HG03469 (cell line): ENCODE data around the gene ANO7.

ENCODE experiments used
- ATAC-seq: cut with Tn5 transposase; IDR thresholded peaks from one replicate; pipeline ENCODE4 v1.9.1; 2021; ENCODE audit warnings: mild to moderate bottlenecking, moderate library complexity, moderate number of reproducible peaks; ENCODE audit not compliant: unreplicated experiment

Gene ANO7

GRCh38 chr2:241244368-241244767 is 55.9 kb downstream of the ANO7 start:
- no peak for ATAC-seq

- ATAC-seq, result no peak
These were observed 59.8 kb downstream of the ANO7 start for GRCh38 chr2:241248289-241248688.

- no peak for ATAC-seq
These were observed 60.4 kb downstream of the ANO7 start for GRCh38 chr2:241248897-241249296.

- no peak for ATAC-seq
These were observed 61.2 kb downstream of the ANO7 start for GRCh38 chr2:241249654-241250053.

GRCh38 chr2:241252778-241253475 is 64.5 kb downstream of the ANO7 start:
- ATAC-seq, result no peak

- no peak for ATAC-seq
These were observed 66.5 kb downstream of the ANO7 start for GRCh38 chr2:241254904-241255351.

GRCh38 chr2:241255542-241256167 is 67.2 kb downstream of the ANO7 start:
- no peak for ATAC-seq

GRCh38 chr2:241256168-241256545 is 67.7 kb downstream of the ANO7 start:
- ATAC-seq, result no peak

GRCh38 chr2:241257419-241258032 is 69.0 kb downstream of the ANO7 start:
- ATAC-seq, result no peak

GRCh38 chr2:241258505-241259280 is 70.2 kb downstream of the ANO7 start:
- ATAC-seq, result no peak

GRCh38 chr2:241260911-241261310 is 72.4 kb downstream of the ANO7 start:
- no peak for ATAC-seq

- ATAC-seq, result no peak
These were observed 73.2 kb downstream of the ANO7 start for GRCh38 chr2:241261628-241262027.

- ATAC-seq, result no peak
These were observed 74.6 kb downstream of the ANO7 start for GRCh38 chr2:241263061-241263460.

- ATAC-seq, result no peak
These were observed 77.0 kb downstream of the ANO7 start for GRCh38 chr2:241265506-241265905.

- ATAC-seq, result no peak
These were observed 79.0 kb downstream of the ANO7 start for GRCh38 chr2:241267249-241268067.

GRCh38 chr2:241268306-241268705 is 79.8 kb downstream of the ANO7 start:
- ATAC-seq, result no peak

GRCh38 chr2:241268716-241269445 is 80.4 kb downstream of the ANO7 start:
- ATAC-seq, result no peak

- ATAC-seq, result no peak
These were observed 81.4 kb downstream of the ANO7 start for GRCh38 chr2:241269707-241270520.

- ATAC-seq, result no peak
These were observed 82.1 kb downstream of the ANO7 start for GRCh38 chr2:241270531-241270930.
